ENCODE results near the gene ADCY3. TPM values are rescaled to one million over a fixed set of nuclear protein-coding genes. Genes with fewer than 3 reads are reported as not detected.

The ADCY3 gene
- total RNA-seq, 4 donors from 2014 or later = 32.5 to 54.5 (median 39.9) TPM

- TF ChIP-seq, protein P1, sequence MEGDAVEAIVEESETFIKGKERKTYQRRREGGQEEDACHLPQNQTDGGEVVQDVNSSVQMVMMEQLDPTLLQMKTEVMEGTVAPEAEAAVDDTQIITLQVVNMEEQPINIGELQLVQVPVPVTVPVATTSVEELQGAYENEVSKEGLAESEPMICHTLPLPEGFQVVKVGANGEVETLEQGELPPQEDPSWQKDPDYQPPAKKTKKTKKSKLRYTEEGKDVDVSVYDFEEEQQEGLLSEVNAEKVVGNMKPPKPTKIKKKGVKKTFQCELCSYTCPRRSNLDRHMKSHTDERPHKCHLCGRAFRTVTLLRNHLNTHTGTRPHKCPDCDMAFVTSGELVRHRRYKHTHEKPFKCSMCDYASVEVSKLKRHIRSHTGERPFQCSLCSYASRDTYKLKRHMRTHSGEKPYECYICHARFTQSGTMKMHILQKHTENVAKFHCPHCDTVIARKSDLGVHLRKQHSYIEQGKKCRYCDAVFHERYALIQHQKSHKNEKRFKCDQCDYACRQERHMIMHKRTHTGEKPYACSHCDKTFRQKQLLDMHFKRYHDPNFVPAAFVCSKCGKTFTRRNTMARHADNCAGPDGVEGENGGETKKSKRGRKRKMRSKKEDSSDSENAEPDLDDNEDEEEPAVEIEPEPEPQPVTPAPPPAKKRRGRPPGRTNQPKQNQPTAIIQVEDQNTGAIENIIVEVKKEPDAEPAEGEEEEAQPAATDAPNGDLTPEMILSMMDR (IDR thresholded peaks at IDR 0.05) = no peak
- TF ChIP-seq POLR2AphosphoS5 (IDR thresholded peaks at IDR 0.05) (no peak), POLR2A (IDR thresholded peaks at IDR 0.05) (no peak), EP300 (IDR thresholded peaks at IDR 0.05) (no peak)
- H3K27ac ChIP-seq = peak overlapping the region in 1 of 4 donors; percentile 24
- ATAC-seq = no peak
- H3K4me1 ChIP-seq = peaks cover 0 to 3% (median 0%) of the 10 kb centered on the region in 3 donors
- WGBS, 2 donors (ENCODE audit: low coverage in 1 of 2) = 40 to 56% methylated on average over 1 to 3 of the region's 3 CpGs
- H3K36me3 ChIP-seq = no peaks in the 10 kb centered on the region
- H3K4me3 ChIP-seq = no peak overlapping the region
- no peaks in the 10 kb centered on the region for H3K27me3 ChIP-seq
- no peaks in the 10 kb centered on the region for H3K9me3 ChIP-seq
These were observed 56.4 kb downstream of the ADCY3 start for GRCh38 chr2:24863641-24864040.

GRCh38 chr2:24861500-24861899, 58.5 kb downstream of the ADCY3 start:
- Histone ChIP-seq H3K9me3 (no peaks in the 10 kb centered on the region), H3K27ac (peak overlapping the region in 2 of 4 donors; percentile 34 to 66), H3K36me3 (no peaks in the 10 kb centered on the region), H3K27me3 (no peaks in the 10 kb centered on the region), H3K4me3 (no peak overlapping the region), H3K4me1 (peaks cover 0 to 4% (median 0%) of the 10 kb centered on the region in 3 donors)
- WGBS, 2 donors (ENCODE audit: low coverage in 1 of 2) = 57 to 72% methylated on average over 4 to 6 of the region's 11 CpGs
- ATAC-seq = peak; percentile 66
- no peak for TF ChIP-seq EP300 (IDR thresholded peaks at IDR 0.05)
- TF ChIP-seq, protein P1 (IDR thresholded peaks at IDR 0.05) = no peak
- TF ChIP-seq POLR2AphosphoS5 (IDR thresholded peaks at IDR 0.05) = no peak
- no peak for TF ChIP-seq POLR2A (IDR thresholded peaks at IDR 0.05)

DNA sequence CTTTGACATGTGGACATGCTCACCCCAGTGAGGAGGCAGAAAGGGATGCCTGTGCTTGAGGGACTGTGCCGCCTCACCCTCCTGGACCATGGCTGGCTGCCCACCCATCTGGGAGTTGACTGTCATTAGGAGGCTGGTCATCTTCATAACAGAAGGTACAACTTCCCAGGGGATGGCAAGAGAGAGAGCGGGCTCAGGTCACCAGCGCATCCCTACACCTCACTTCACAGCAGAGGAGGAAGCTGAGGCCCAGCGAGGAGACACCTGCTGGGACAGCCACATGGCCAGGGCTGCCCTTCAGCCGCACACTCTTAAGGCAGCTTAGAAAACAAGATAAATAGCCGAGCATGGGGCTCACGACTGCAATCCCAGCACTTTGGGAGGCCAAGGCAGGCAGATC, 59.4 kb downstream of the ADCY3 start:
- Histone ChIP-seq H3K9me3 (no peaks in the 10 kb centered on the region), H3K27ac (peak overlapping the region in 1 of 4 donors; percentile 66), H3K4me3 (no peak overlapping the region), H3K4me1 (peaks cover 0 to 13% (median 0%) of the 10 kb centered on the region in 3 donors), H3K36me3 (no peaks in the 10 kb centered on the region), H3K27me3 (no peaks in the 10 kb centered on the region)
- TF ChIP-seq, protein P1 (IDR thresholded peaks at IDR 0.05) = no peak
- TF ChIP-seq EP300 (IDR thresholded peaks at IDR 0.05) (no peak), POLR2AphosphoS5 (IDR thresholded peaks at IDR 0.05) (no peak), POLR2A (IDR thresholded peaks at IDR 0.05) (no peak)
- no peak for ATAC-seq
- 80% methylated on average over 1 of the region's 7 CpGs; no CpG with 5 or more reads in 1 of the 2 donors for WGBS, 2 donors (ENCODE audit: low coverage in 1 of 2)

- WGBS, 2 donors (ENCODE audit: low coverage in 1 of 2) = 85 to 87% methylated on average over 3 to 4 of the region's 15 CpGs
- H3K27me3 ChIP-seq = no peaks in the 10 kb centered on the region
- peak overlapping the region in 2 of 4 donors; percentile 28 to 66 for H3K27ac ChIP-seq
- peaks cover 0 to 18% (median 0%) of the 10 kb centered on the region in 3 donors for H3K4me1 ChIP-seq
- no peaks in the 10 kb centered on the region for H3K9me3 ChIP-seq
- H3K4me3 ChIP-seq = no peak overlapping the region
- no peaks in the 10 kb centered on the region for H3K36me3 ChIP-seq
- TF ChIP-seq, protein P1 (IDR thresholded peaks at IDR 0.05) = no peak
- TF ChIP-seq POLR2AphosphoS5 (IDR thresholded peaks at IDR 0.05) = no peak
- TF ChIP-seq EP300 (IDR thresholded peaks at IDR 0.05) = no peak
- TF ChIP-seq POLR2A (IDR thresholded peaks at IDR 0.05) = no peak
- ATAC-seq = no peak
These were observed 60.0 kb downstream of the ADCY3 start for GRCh38 chr2:24859968-24860600.

GRCh38 chr2:24858996-24859395, 61.0 kb downstream of the ADCY3 start:
- no peaks in the 10 kb centered on the region for H3K27me3 ChIP-seq
- no peaks in the 10 kb centered on the region for H3K36me3 ChIP-seq
- peaks cover 0 to 28% (median 3%) of the 10 kb centered on the region in 3 donors for H3K4me1 ChIP-seq
- H3K4me3 ChIP-seq = no peak overlapping the region
- peak overlapping the region in 1 of 4 donors; percentile 66 for H3K27ac ChIP-seq
- 92 to 97% methylated on average over 5 to 10 of the region's 13 CpGs for WGBS, 2 donors (ENCODE audit: low coverage in 1 of 2)
- no peak for ATAC-seq
- no peak for TF ChIP-seq POLR2AphosphoS5 (IDR thresholded peaks at IDR 0.05)
- TF ChIP-seq, protein P1 (IDR thresholded peaks at IDR 0.05) = no peak
- no peaks in the 10 kb centered on the region for H3K9me3 ChIP-seq
